ENCODE data around the gene TCN2. TPM values are rescaled to one million over a fixed set of nuclear protein-coding genes. Genes with fewer than 3 reads are reported as not detected.

TCN2 gene
- total RNA-seq, 1 donor from 2014 or later = 2.7 TPM

- peaks cover 4% of the 10 kb centered on the region for H3K27me3 Mint-ChIP-seq (ENCODE audit: low read depth, unreplicated experiment)
- Histone ChIP-seq H3K4me1 (ENCODE audit: insufficient read depth, low read length) (peaks cover 5% of the 10 kb centered on the region), H2AFZ (ENCODE audit: low read depth, low read length) (no peak within 1 kb of the TSS), H3K4me2 (ENCODE audit: low read length) (peak within 1 kb of the TSS; percentile 72), H3K36me3 (ENCODE audit: insufficient read depth, low read length) (peaks cover 15% of the 10 kb centered on the region), H3K27me3 (ENCODE audit: insufficient read depth, low read length) (peaks cover 6% of the 10 kb centered on the region), H3K27ac (ENCODE audit: low read depth, low read length) (peak within 1 kb of the TSS; percentile 6), H3K4me3 (ENCODE audit: insufficient read depth, low read depth, low read length) (peak within 1 kb of the TSS; percentile 1), H3K9me3 (ENCODE audit: insufficient read depth, low read depth, low read length) (no peaks in the 10 kb centered on the region), H3K9ac (ENCODE audit: low read length) (no peak within 1 kb of the TSS), H3K79me2 (ENCODE audit: insufficient read depth, low read length) (no peaks in the 10 kb centered on the region), H4K20me1 (ENCODE audit: insufficient read depth, low read length) (peaks cover 30% of the 10 kb centered on the region)
- peaks cover 16% of the 10 kb centered on the region for H3K36me3 Mint-ChIP-seq (ENCODE audit: low read depth, unreplicated experiment)
- no peak for FAIRE-seq
- peaks cover 5% of the 10 kb centered on the region for H3K4me1 Mint-ChIP-seq (ENCODE audit: low read depth, unreplicated experiment)
- no peaks in the 10 kb centered on the region for H3K9me3 Mint-ChIP-seq (ENCODE audit: unreplicated experiment)
- no peak for TF ChIP-seq EZH2 (IDR thresholded peaks at IDR 0.05; ENCODE audit: insufficient read depth, low read length)
- TF ChIP-seq CTCF (IDR thresholded peaks at IDR 0.05; ENCODE audit: insufficient read depth, low read depth, low read length) = no peak
- H3K27ac Mint-ChIP-seq (ENCODE audit: unreplicated experiment) = peak within 1 kb of the TSS; percentile 83
- H3K4me3 Mint-ChIP-seq (ENCODE audit: unreplicated experiment) = peak within 1 kb of the TSS; percentile 77
- DNase-seq (ENCODE audit: low read depth) = no peak
These were observed 32.6 kb upstream of the TCN2 start, which contains the start of gene GAL3ST1 for GRCh38 chr22:30574095-30574981. Gene GAL3ST1, minus strand, starts transcription at chr22:30574665. Its CDS starts 17,273 bp downstream, at chr22:30557392.

- peaks cover 3% of the 10 kb centered on the region for H3K27me3 Mint-ChIP-seq (ENCODE audit: low read depth, unreplicated experiment)
- peak overlapping the region; percentile 72 for H3K4me2 ChIP-seq (ENCODE audit: low read length)
- peaks cover 31% of the 10 kb centered on the region for H4K20me1 ChIP-seq (ENCODE audit: insufficient read depth, low read length)
- H2AFZ ChIP-seq (ENCODE audit: low read depth, low read length) = no peak overlapping the region
- H3K27ac ChIP-seq (ENCODE audit: low read depth, low read length) = peak overlapping the region; percentile 6
- H3K4me3 ChIP-seq (ENCODE audit: insufficient read depth, low read depth, low read length) = peak overlapping the region; percentile 1
- H3K27me3 ChIP-seq (ENCODE audit: insufficient read depth, low read length) = peaks cover 6% of the 10 kb centered on the region
- no peaks in the 10 kb centered on the region for H3K9me3 Mint-ChIP-seq (ENCODE audit: unreplicated experiment)
- H3K36me3 ChIP-seq (ENCODE audit: insufficient read depth, low read length) = peaks cover 23% of the 10 kb centered on the region
- FAIRE-seq (no peak), DNase-seq (ENCODE audit: low read depth) (peak; percentile 74)
- peaks cover 5% of the 10 kb centered on the region for H3K4me1 ChIP-seq (ENCODE audit: insufficient read depth, low read length)
- peak overlapping the region; percentile 83 for H3K27ac Mint-ChIP-seq (ENCODE audit: unreplicated experiment)
- H3K4me3 Mint-ChIP-seq (ENCODE audit: unreplicated experiment) = peak overlapping the region; percentile 77
- TF ChIP-seq CTCF (IDR thresholded peaks at IDR 0.05; ENCODE audit: insufficient read depth, low read depth, low read length) = no peak
- TF ChIP-seq EZH2 (IDR thresholded peaks at IDR 0.05; ENCODE audit: insufficient read depth, low read length) = no peak
- H3K4me1 Mint-ChIP-seq (ENCODE audit: low read depth, unreplicated experiment) = peaks cover 5% of the 10 kb centered on the region
- no peak overlapping the region for H3K9ac ChIP-seq (ENCODE audit: low read length)
- no peaks in the 10 kb centered on the region for H3K9me3 ChIP-seq (ENCODE audit: insufficient read depth, low read depth, low read length)
- peaks cover 19% of the 10 kb centered on the region for H3K36me3 Mint-ChIP-seq (ENCODE audit: low read depth, unreplicated experiment)
- H3K79me2 ChIP-seq (ENCODE audit: insufficient read depth, low read length) = no peaks in the 10 kb centered on the region
These were observed 31.8 kb upstream of the TCN2 start for GRCh38 chr22:30574997-30575671.
